ENCODE data around the gene CLSTN2.

DNA sequence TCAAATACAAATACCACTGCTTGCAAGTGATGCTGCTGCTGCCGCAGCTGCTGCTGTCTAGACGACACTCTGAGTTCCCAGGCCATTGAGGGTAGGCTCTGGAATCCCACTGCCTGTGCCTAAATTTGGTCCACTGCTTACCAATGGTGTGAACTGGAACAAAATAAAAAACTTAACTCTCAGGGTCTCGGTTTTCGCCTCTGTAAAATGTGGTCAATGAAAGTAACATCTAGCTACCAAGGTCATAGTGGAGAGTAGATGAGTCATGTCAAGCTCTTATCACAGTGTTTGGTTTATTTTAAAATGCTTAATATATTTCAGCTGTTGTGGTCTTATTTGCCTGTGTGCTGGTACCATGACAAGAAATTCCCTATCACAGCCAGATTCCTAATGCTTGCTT, 299.3 kb downstream of the CLSTN2 start:
- TF ChIP-seq, protein P1, sequence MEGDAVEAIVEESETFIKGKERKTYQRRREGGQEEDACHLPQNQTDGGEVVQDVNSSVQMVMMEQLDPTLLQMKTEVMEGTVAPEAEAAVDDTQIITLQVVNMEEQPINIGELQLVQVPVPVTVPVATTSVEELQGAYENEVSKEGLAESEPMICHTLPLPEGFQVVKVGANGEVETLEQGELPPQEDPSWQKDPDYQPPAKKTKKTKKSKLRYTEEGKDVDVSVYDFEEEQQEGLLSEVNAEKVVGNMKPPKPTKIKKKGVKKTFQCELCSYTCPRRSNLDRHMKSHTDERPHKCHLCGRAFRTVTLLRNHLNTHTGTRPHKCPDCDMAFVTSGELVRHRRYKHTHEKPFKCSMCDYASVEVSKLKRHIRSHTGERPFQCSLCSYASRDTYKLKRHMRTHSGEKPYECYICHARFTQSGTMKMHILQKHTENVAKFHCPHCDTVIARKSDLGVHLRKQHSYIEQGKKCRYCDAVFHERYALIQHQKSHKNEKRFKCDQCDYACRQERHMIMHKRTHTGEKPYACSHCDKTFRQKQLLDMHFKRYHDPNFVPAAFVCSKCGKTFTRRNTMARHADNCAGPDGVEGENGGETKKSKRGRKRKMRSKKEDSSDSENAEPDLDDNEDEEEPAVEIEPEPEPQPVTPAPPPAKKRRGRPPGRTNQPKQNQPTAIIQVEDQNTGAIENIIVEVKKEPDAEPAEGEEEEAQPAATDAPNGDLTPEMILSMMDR (conservative IDR thresholded peaks at IDR 0.05; ENCODE audit: low read depth, low read length): no peak
- TF ChIP-seq EZH2 (IDR thresholded peaks at IDR 0.05; ENCODE audit: low read length, unreplicated experiment): no peak

All from PC-3 (cell line).